LNCaP clone FGC (cell line): ENCODE data around the gene STH.
"Not testable (repeated sequence)": the region's sequence is repeated elsewhere in the genome, so short reads cannot be mapped to it uniquely, and the experiment has no call there.

Experiments used
- DNase-seq: peaks from one replicate; pipeline ENCODE4 v3.0.0-alpha.2; 2011; ENCODE audit warnings: low read depth
- H3K4me3 ChIP-seq: 2 replicates; pipeline ENCODE4 v1.5.1; 2011; ENCODE audit warnings: mild to moderate bottlenecking, low read depth, low read length, control low read depth
- CTCF ChIP-seq: IDR thresholded peaks from 2 replicates; pipeline ENCODE4 v1.5.1; 2012; ENCODE audit warnings: mild to moderate bottlenecking; ENCODE audit not compliant: control insufficient read depth, insufficient read depth; ENCODE audit errors: extremely low read depth

STH gene

GRCh38 chr17:46020023-46020761, 21.1 kb downstream of the STH start:
- no peak for TF ChIP-seq CTCF
- no peak overlapping the region for H3K4me3 ChIP-seq
- no peak for DNase-seq

DNA sequence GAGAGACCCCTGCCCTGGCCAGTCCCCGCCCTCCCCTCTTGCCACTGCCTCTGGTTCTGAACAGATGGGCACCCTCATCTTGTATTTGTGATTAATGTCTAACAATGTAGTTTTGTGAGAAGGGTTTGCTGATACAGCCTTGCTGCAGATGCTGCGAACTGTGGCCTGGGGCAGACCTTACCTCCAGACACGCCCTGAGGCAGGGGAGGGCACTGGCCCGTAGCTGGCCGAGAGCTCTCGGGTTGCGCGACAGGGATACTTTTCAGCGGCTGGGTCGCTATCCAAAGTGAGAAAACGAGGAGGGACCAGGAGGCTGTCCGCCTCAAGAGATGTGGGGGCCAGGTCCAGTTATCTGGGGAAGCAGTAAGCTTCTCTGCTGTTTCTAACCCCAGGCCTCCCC, 21.9 kb downstream of the STH start:
- H3K4me3 ChIP-seq: no peak overlapping the region
- no peak for DNase-seq
- no peak for TF ChIP-seq CTCF

DNA sequence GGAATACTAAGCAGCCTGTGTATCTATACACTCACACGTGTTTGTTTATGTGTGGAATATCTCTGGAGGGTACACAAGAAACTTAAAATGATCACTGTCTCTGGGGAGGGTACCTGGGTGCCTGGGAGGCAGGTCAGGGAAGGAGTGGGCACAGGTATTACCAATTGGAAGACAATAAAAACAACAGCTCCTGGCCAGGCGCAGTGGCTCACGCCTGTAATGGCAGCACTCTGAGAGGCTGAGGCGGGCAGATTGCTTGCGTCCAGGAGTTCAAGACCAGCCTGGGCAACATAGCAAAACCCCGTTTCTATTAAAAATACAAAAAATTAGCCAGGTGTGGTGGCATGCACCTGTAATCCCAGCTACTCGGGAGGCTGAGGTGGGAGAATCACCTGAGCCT, 24.3 kb downstream of the STH start:
- H3K4me3 ChIP-seq, DNase-seq: not testable (repeated sequence)

GRCh38 chr17:46023783-46024388, 24.8 kb downstream of the STH start:
- no peak overlapping the region for H3K4me3 ChIP-seq
- TF ChIP-seq CTCF: no peak
- no peak for DNase-seq

- TF ChIP-seq CTCF: no peak
- H3K4me3 ChIP-seq: no peak overlapping the region
Observed at GRCh38 chr17:46024590-46024989, 25.5 kb downstream of the STH start.

DNA sequence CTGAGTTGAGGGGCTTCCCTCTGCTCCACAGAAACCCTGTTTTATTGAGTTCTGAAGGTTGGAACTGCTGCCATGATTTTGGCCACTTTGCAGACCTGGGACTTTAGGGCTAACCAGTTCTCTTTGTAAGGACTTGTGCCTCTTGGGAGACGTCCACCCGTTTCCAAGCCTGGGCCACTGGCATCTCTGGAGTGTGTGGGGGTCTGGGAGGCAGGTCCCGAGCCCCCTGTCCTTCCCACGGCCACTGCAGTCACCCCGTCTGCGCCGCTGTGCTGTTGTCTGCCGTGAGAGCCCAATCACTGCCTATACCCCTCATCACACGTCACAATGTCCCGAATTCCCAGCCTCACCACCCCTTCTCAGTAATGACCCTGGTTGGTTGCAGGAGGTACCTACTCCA, 26.0 kb downstream of the STH start:
- TF ChIP-seq CTCF: no peak
- no peak for DNase-seq
- no peak overlapping the region for H3K4me3 ChIP-seq

More at GRCh38 chr17:46024590-46024989, 25.5 kb downstream of the STH start:
- DNase-seq: no peak

GRCh38 chr17:46025510-46026165, 26.6 kb downstream of the STH start:
- no peak for DNase-seq
- H3K4me3 ChIP-seq: no peak overlapping the region
- TF ChIP-seq CTCF: no peak
